Parathyroid adenoma (tissue), 2 donors: ENCODE data around the gene PRAME.
"Not testable (repeated sequence)": the region's sequence is repeated elsewhere in the genome, so short reads cannot be mapped to it uniquely, and the experiment has no call there.

Source experiments
- H2AFZ ChIP-seq: fragments of 300-600 bp; sonication (generic); one replicate; pipeline ENCODE4 v1.7.0; 2017; ENCODE audit warnings: antibody characterized with exemption, mild to moderate bottlenecking
- H3K27ac ChIP-seq: fragments of 300-600 bp; sonication (generic); one replicate; pipeline ENCODE4 v1.7.0; 2017
- H3K27me3 ChIP-seq: fragments of 300-600 bp; sonication (generic); one replicate; pipeline ENCODE4 v1.7.0; 2017; ENCODE audit warnings: low read length; ENCODE audit not compliant: control insufficient read depth, insufficient read depth
- H3K36me3 ChIP-seq: fragments of 300-600 bp; sonication (generic); one replicate; pipeline ENCODE4 v1.7.0; 2017; ENCODE audit warnings: low read length; ENCODE audit not compliant: control insufficient read depth, insufficient read depth
- H3K4me1 ChIP-seq: fragments of 300-600 bp; sonication (generic); one replicate; pipeline ENCODE4 v1.7.0; 2017; ENCODE audit warnings: control low read depth
- H3K4me2 ChIP-seq: fragments of 300-600 bp; sonication (generic); one replicate; pipeline ENCODE4 v1.7.0; 2017; ENCODE audit warnings: low read length
- H3K4me3 ChIP-seq: fragments of 300-600 bp; sonication (generic); one replicate; pipeline ENCODE4 v1.7.0; 2017; ENCODE audit warnings: low read depth, low read length
- H3K79me2 ChIP-seq: fragments of 300-600 bp; sonication (generic); one replicate; pipeline ENCODE4 v1.7.0; 2017; ENCODE audit warnings: control low read depth
- H3K9ac ChIP-seq: fragments of 300-600 bp; sonication (generic); one replicate; pipeline ENCODE4 v1.7.0; 2017; ENCODE audit warnings: mild to moderate bottlenecking
- H3K9me3 ChIP-seq: fragments of 300-600 bp; sonication (generic); one replicate; pipeline ENCODE4 v1.7.0; 2017; ENCODE audit warnings: low read length; ENCODE audit not compliant: control insufficient read depth
- CTCF ChIP-seq: fragments of 300-600 bp; sonication (generic); IDR thresholded peaks from one replicate; pipeline ENCODE4 v1.7.0; 2017; ENCODE audit warnings: antibody characterized with exemption, mild to moderate bottlenecking
- donor health status: primary hyperparathyroidism.

Gene PRAME

GRCh38 chr22:22588485-22589164, 29.6 kb upstream of the PRAME start:
- H3K9ac ChIP-seq: no peak overlapping the region
- H3K27ac ChIP-seq: no peak overlapping the region
- H3K4me2 ChIP-seq: no peak overlapping the region
- no peak for TF ChIP-seq CTCF
- H3K9me3 ChIP-seq: no peaks in the 10 kb centered on the region
- no peak overlapping the region for H3K4me3 ChIP-seq
- H3K4me1 ChIP-seq: no peaks in the 10 kb centered on the region
- H2AFZ ChIP-seq: no peak overlapping the region
- H3K79me2 ChIP-seq: no peaks in the 10 kb centered on the region
- no peaks in the 10 kb centered on the region for H3K27me3 ChIP-seq
- no peaks in the 10 kb centered on the region for H3K36me3 ChIP-seq

GRCh38 chr22:22587577-22588188, 28.6 kb upstream of the PRAME start:
- Histone ChIP-seq H3K9ac (no peak overlapping the region), H3K27ac (no peak overlapping the region), H3K27me3 (no peaks in the 10 kb centered on the region), H3K4me2 (no peak overlapping the region), H3K4me3 (no peak overlapping the region), H3K36me3 (no peaks in the 10 kb centered on the region), H3K79me2 (no peaks in the 10 kb centered on the region), H3K9me3 (no peaks in the 10 kb centered on the region), H2AFZ (no peak overlapping the region), H3K4me1 (no peaks in the 10 kb centered on the region)
- no peak for TF ChIP-seq CTCF

GRCh38 chr22:22584722-22585121, 25.7 kb upstream of the PRAME start:
- no peaks in the 10 kb centered on the region for H3K9me3 ChIP-seq
- no peak overlapping the region for H3K9ac ChIP-seq
- H3K36me3 ChIP-seq: no peaks in the 10 kb centered on the region
- H2AFZ ChIP-seq: no peak overlapping the region
- H3K27ac ChIP-seq: no peak overlapping the region
- H3K27me3 ChIP-seq: no peaks in the 10 kb centered on the region
- no peak overlapping the region for H3K4me2 ChIP-seq
- no peak for TF ChIP-seq CTCF
- no peaks in the 10 kb centered on the region for H3K4me1 ChIP-seq
- no peaks in the 10 kb centered on the region for H3K79me2 ChIP-seq
- no peak overlapping the region for H3K4me3 ChIP-seq

GRCh38 chr22:22583030-22583429, 24.0 kb upstream of the PRAME start:
- no peak overlapping the region for H3K27ac ChIP-seq
- H3K79me2 ChIP-seq: no peaks in the 10 kb centered on the region
- H2AFZ ChIP-seq: no peak overlapping the region
- H3K4me2 ChIP-seq: no peak overlapping the region
- H3K27me3 ChIP-seq: no peaks in the 10 kb centered on the region
- H3K4me3 ChIP-seq: no peak overlapping the region
- no peaks in the 10 kb centered on the region for H3K36me3 ChIP-seq
- H3K9me3 ChIP-seq: no peaks in the 10 kb centered on the region
- no peak for TF ChIP-seq CTCF
- no peak overlapping the region for H3K9ac ChIP-seq
- no peaks in the 10 kb centered on the region for H3K4me1 ChIP-seq

- H3K9ac ChIP-seq, H3K36me3 ChIP-seq, H3K4me1 ChIP-seq, H3K27ac ChIP-seq, H3K4me2 ChIP-seq, H2AFZ ChIP-seq, H3K4me3 ChIP-seq, H3K9me3 ChIP-seq, H3K79me2 ChIP-seq, H3K27me3 ChIP-seq: not testable (repeated sequence)
Observed at GRCh38 chr22:22581524-22581923, 22.5 kb upstream of the PRAME start.
